Trophoblast cell (in vitro differentiated cells and primary cell): ENCODE data around the gene ARHGEF11.

Experiments used
- DNase-seq, 2 donors: peaks; one replicate each; pipeline ENCODE4 v3.0.0-alpha.2; 2016
- H2AFZ ChIP-seq: 2 replicates; pipeline ENCODE4 v1.6.1; 2013; ENCODE audit warnings: low read length, moderate library complexity, mild to moderate bottlenecking; ENCODE audit not compliant: insufficient read depth, poor library complexity
- H2AK5ac ChIP-seq: 2 replicates; pipeline ENCODE4 v1.6.1; 2013; ENCODE audit warnings: mild to moderate bottlenecking, low read length
- H2BK120ac ChIP-seq: 2 replicates; pipeline ENCODE4 v1.6.1; 2013; ENCODE audit warnings: low read length, mild to moderate bottlenecking, moderate library complexity; ENCODE audit not compliant: insufficient read depth, poor library complexity
- H2BK12ac ChIP-seq: 2 replicates; pipeline ENCODE4 v1.6.1; 2013; ENCODE audit warnings: mild to moderate bottlenecking, low read length, moderate library complexity
- H2BK5ac ChIP-seq: 2 replicates; pipeline ENCODE4 v1.6.1; 2013; ENCODE audit warnings: low read length, low read depth, moderate library complexity, mild to moderate bottlenecking; ENCODE audit not compliant: poor library complexity
- H3K14ac ChIP-seq: 2 replicates; pipeline ENCODE4 v1.6.1; 2013; ENCODE audit warnings: mild to moderate bottlenecking, low read length
- H3K18ac ChIP-seq: 2 replicates; pipeline ENCODE4 v1.6.1; 2013; ENCODE audit warnings: mild to moderate bottlenecking, low read length
- H3K23ac ChIP-seq: 2 replicates; pipeline ENCODE4 v1.6.1; 2013; ENCODE audit warnings: low read length
- H3K27ac ChIP-seq: 2 replicates; pipeline ENCODE4 v1.5.1; 2013; ENCODE audit warnings: low read depth, mild to moderate bottlenecking, inconsistent platforms, low read length, moderate library complexity
- H3K27me3 ChIP-seq: 2 replicates; pipeline ENCODE4 v1.6.1; 2013; ENCODE audit warnings: inconsistent platforms, mild to moderate bottlenecking, low read length, moderate library complexity; ENCODE audit not compliant: insufficient read depth
- H3K36me3 ChIP-seq, 2 experiments: 1 replicate in 1 of 2; 2 replicates in 1 of 2; pipeline ENCODE4 v1.6.1; 2013; ENCODE audit warnings: low read length in 2 of 2, mild to moderate bottlenecking in 2 of 2, moderate library complexity in 1 of 2; ENCODE audit not compliant: insufficient read depth in 2 of 2, control insufficient read depth in 1 of 2
- H3K4ac ChIP-seq: 2 replicates; pipeline ENCODE4 v1.6.1; 2013; ENCODE audit warnings: low read depth, mild to moderate bottlenecking, low read length, moderate library complexity
- H3K4me1 ChIP-seq, 2 experiments: 1 replicate in 1 of 2; 2 replicates in 1 of 2; pipeline ENCODE4 v1.6.1; 2013; ENCODE audit warnings: low read length in 2 of 2, mild to moderate bottlenecking in 2 of 2, moderate library complexity in 1 of 2; ENCODE audit not compliant: insufficient read depth in 2 of 2, control insufficient read depth in 1 of 2
- H3K4me2 ChIP-seq: 2 replicates; pipeline ENCODE4 v1.6.1; 2013; ENCODE audit warnings: inconsistent platforms, mild to moderate bottlenecking, low read length, moderate library complexity
- H3K4me3 ChIP-seq: 2 replicates; pipeline ENCODE4 v1.5.1; 2013; ENCODE audit warnings: mild to moderate bottlenecking, low read depth, low read length, inconsistent platforms
- H3K79me1 ChIP-seq: one replicate; pipeline ENCODE4 v1.6.1; 2013; ENCODE audit warnings: low read length
- H3K79me2 ChIP-seq: 2 replicates; pipeline ENCODE4 v1.6.1; 2013; ENCODE audit warnings: low read length, mild to moderate bottlenecking; ENCODE audit not compliant: control insufficient read depth, insufficient read depth, poor library complexity
- H3K9ac ChIP-seq: 2 replicates; pipeline ENCODE4 v1.6.1; 2013; ENCODE audit warnings: mild to moderate bottlenecking, low read length
- H3K9me3 ChIP-seq: 2 replicates; pipeline ENCODE4 v1.6.1; 2013; ENCODE audit warnings: low read depth, mild to moderate bottlenecking, control low read depth, inconsistent platforms, low read length; ENCODE audit not compliant: insufficient read depth
- H4K12ac ChIP-seq: 2 replicates; pipeline ENCODE4 v1.6.1; 2013; ENCODE audit warnings: low read depth, mild to moderate bottlenecking, low read length, moderate library complexity
- H4K8ac ChIP-seq: 2 replicates; pipeline ENCODE4 v1.6.1; 2013; ENCODE audit warnings: low read depth, mild to moderate bottlenecking, low read length, moderate library complexity
- H4K91ac ChIP-seq: one replicate; pipeline ENCODE4 v1.6.1; 2013; ENCODE audit warnings: low read depth, mild to moderate bottlenecking, low read length, moderate library complexity
- WGBS: extraction: QIAGEN DNeasy Blood & Tissue Kit; methylation state at CpG from one replicate; pipeline ENCODE4 v1.1.7; 2013; ENCODE audit warnings: missing lambda C conversion rate; ENCODE audit not compliant: insufficient read length, insufficient coverage; ENCODE audit errors: extremely low coverage; 5-methylcytosine and 5-hydroxymethylcytosine counted together

The ARHGEF11 gene

DNA sequence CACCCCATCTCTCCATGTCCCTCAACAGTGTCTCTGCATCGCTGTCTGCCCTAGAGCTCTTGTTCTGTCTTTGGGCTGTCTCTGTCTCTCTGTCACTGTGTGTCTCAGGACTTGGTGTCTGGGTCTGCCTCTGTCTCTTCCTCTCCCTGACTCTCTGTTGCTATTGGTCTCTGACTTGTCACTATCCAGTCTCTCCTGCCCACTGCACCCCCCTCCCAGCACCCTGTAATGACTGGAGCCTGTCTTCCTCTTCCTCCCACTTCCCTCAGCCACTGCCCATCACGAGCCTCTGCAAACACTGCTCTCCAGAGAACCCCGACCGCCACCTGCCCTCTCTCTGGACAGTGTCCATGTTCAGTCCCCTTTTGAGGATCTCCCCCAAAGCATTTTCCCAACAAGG, 139.9 kb downstream of the ARHGEF11 start:
- H2BK120ac ChIP-seq = no peak overlapping the region
- no peak overlapping the region for H4K91ac ChIP-seq
- H3K18ac ChIP-seq = no peak overlapping the region
- no peak overlapping the region for H2BK12ac ChIP-seq
- peaks cover 5% of the 10 kb centered on the region for H3K9me3 ChIP-seq
- no peak overlapping the region for H3K27ac ChIP-seq
- no CpG with 5 or more reads among the region's 4 CpGs for WGBS
- no peak overlapping the region for H3K4me2 ChIP-seq
- no peaks in the 10 kb centered on the region for H3K79me2 ChIP-seq
- peaks cover 0 to 3% of the 10 kb centered on the region in 2 experiments for H3K4me1 ChIP-seq
- no peak overlapping the region for H3K23ac ChIP-seq
- no peak overlapping the region for H3K9ac ChIP-seq
- no peak overlapping the region for H2BK5ac ChIP-seq
- H3K27me3 ChIP-seq = no peaks in the 10 kb centered on the region
- H2AFZ ChIP-seq = no peak overlapping the region
- no peak overlapping the region for H3K4ac ChIP-seq
- no peak overlapping the region for H4K12ac ChIP-seq
- H3K36me3 ChIP-seq = peaks cover 60 to 62% of the 10 kb centered on the region in 2 experiments
- H2AK5ac ChIP-seq = no peak overlapping the region
- no peak overlapping the region for H3K14ac ChIP-seq
- H4K8ac ChIP-seq = no peak overlapping the region
- H3K4me3 ChIP-seq = no peak overlapping the region
- H3K79me1 ChIP-seq = no peaks in the 10 kb centered on the region
- no peak for DNase-seq

DNA sequence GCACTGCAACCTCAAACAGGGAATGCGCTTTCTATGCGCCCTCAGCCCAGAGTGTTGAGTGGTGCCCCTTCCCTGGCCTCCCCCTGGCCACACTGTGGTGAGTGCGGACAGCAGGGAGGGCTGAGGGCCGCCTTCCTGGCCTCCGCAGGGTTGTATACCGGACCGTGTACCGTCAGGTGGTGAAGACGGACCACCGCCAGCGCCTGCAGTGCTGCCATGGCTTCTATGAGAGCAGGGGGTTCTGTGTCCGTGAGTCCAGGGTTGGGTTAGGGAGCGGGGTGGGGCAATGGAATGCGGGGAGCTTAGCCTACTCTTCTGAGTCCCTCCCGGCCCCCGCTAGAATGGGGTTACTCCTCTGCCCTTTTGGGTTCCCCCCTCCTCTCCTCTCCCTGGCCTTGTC, 140.4 kb downstream of the ARHGEF11 start:
- Histone ChIP-seq H2BK120ac (no peak overlapping the region), H3K27ac (no peak overlapping the region), H2BK5ac (no peak overlapping the region), H3K79me2 (no peaks in the 10 kb centered on the region), H3K27me3 (no peaks in the 10 kb centered on the region), H2BK12ac (no peak overlapping the region), H3K18ac (no peak overlapping the region), H4K12ac (no peak overlapping the region), H3K36me3 (peaks cover 57 to 58% of the 10 kb centered on the region in 2 experiments), H3K9me3 (peaks cover 3% of the 10 kb centered on the region), H4K91ac (no peak overlapping the region), H3K14ac (no peak overlapping the region), H3K9ac (no peak overlapping the region), H3K23ac (no peak overlapping the region), H3K4me3 (no peak overlapping the region), H2AFZ (no peak overlapping the region), H4K8ac (no peak overlapping the region), H2AK5ac (no peak overlapping the region), H3K79me1 (no peaks in the 10 kb centered on the region), H3K4me1 (peaks cover 0 to 3% of the 10 kb centered on the region in 2 experiments), H3K4me2 (no peak overlapping the region), H3K4ac (no peak overlapping the region)
- DNase-seq = no peak
- WGBS = no CpG with 5 or more reads among the region's 16 CpGs

DNA sequence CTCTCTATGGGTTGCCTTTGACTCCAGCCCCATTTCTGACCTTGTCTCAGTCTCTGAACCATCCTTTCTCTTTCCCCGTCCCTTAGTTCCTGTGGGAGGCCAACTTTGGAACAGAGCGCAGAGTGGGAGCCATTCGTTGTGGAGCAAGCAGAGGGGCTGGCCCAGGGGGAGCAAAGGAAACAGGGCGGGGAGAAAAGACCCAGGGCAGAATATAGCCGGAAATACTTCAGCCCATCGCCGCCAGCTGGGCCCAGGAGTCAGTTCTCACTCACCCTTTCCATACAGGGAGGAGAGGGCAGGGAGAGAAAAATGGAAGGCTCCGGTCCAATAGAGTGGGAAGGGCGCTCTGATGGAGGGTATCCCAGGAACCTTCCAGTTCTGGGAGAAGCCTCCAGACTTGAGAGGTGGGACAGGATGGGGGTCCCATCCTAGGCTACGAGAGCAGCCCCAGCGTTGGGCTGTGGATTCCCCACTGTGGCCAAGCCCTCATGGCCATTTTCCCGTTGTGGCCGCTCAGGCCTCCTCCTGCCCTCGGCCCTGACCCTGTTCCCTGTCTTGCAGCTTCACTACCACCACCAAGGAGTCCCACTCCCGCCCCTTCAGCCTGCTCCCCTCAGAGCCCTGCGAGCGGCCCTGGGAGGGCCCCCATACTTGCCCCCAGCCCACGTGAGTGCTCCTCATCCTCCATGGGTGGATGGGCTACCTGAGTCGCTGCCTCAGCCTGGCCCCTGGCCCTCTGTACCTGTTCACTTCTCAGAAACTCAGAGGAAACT, 141.2 kb downstream of the ARHGEF11 start:
- H3K27me3 ChIP-seq = no peaks in the 10 kb centered on the region

DNA sequence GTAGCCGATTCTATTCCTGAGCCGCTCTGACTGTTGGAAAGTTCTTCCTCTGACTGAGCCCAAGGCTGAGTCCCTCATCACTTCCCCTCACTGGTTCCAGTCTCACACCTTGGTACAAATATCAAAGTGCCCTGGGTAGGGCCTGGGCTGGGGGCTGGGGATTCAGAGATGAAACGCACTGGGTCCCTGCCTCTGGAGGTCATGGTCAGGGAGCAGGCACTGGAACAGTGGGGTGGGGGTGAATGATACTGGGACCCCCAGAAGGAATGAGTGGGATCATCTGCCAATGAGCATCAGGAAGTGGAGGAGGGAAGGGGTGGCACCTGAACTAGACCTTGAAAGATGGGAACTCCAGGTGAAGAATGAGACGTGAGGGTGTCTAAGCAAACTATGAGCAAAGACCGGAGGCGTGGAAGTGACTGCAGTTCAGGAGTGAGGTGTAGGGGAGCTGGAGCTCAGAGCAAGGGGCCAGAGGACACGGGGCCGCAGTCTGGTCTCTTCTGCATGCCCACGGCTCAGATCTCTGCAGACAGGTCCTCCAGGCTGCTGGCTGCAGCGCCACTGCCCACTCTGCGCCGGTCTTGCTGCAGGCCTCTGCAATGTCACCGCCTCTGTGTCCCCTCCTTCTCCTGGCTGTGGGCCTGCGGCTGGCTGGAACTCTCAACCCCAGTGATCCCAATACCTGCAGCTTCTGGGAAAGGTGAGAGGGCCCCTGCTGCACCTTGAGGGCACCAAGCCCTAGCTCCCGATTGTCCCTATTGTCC, 142.0 kb downstream of the ARHGEF11 start:
- Histone ChIP-seq H2BK5ac (no peak overlapping the region), H3K36me3 (peaks cover 41 to 42% of the 10 kb centered on the region in 2 experiments), H3K18ac (no peak overlapping the region), H3K4me2 (no peak overlapping the region), H4K8ac (no peak overlapping the region), H2AFZ (no peak overlapping the region), H3K27me3 (no peaks in the 10 kb centered on the region), H3K9me3 (peaks cover 2% of the 10 kb centered on the region), H3K79me1 (peaks cover under 1% of the 10 kb centered on the region), H2BK12ac (no peak overlapping the region), H4K91ac (no peak overlapping the region), H3K14ac (no peak overlapping the region), H3K23ac (no peak overlapping the region), H3K4me1 (peaks cover 1 to 4% of the 10 kb centered on the region in 2 experiments), H3K4ac (no peak overlapping the region), H3K9ac (no peak overlapping the region), H3K27ac (no peak overlapping the region), H4K12ac (no peak overlapping the region), H2BK120ac (no peak overlapping the region), H3K4me3 (no peak overlapping the region), H3K79me2 (no peaks in the 10 kb centered on the region), H2AK5ac (no peak overlapping the region)
- DNase-seq = no peak
- no CpG with 5 or more reads among the region's 15 CpGs for WGBS

More for the DNA sequence above, 141.2 kb downstream of the ARHGEF11 start:
- Histone ChIP-seq H3K14ac (no peak overlapping the region), H2BK12ac (no peak overlapping the region), H3K9ac (no peak overlapping the region), H3K36me3 (peaks cover 49 to 50% of the 10 kb centered on the region in 2 experiments), H2BK120ac (no peak overlapping the region), H2BK5ac (no peak overlapping the region), H3K27ac (no peak overlapping the region), H3K9me3 (peaks cover 3% of the 10 kb centered on the region), H4K91ac (no peak overlapping the region), H3K79me2 (no peaks in the 10 kb centered on the region), H3K23ac (no peak overlapping the region), H4K8ac (no peak overlapping the region), H3K4me2 (no peak overlapping the region), H2AK5ac (no peak overlapping the region), H3K79me1 (no peaks in the 10 kb centered on the region), H3K4me3 (no peak overlapping the region), H4K12ac (no peak overlapping the region), H3K4ac (no peak overlapping the region), H3K4me1 (peaks cover 0 to 3% of the 10 kb centered on the region in 2 experiments), H3K18ac (no peak overlapping the region), H2AFZ (no peak overlapping the region)
- no CpG with 5 or more reads among the region's 19 CpGs for WGBS
- DNase-seq = no peak
